Stimulated activated effector memory CD8-positive, alpha-beta T cell treated with anti-CD3 and anti-CD28 coated beads, Interleukin-12 subunit alpha, Interleukin-12 subunit beta, amount 100 ng/mL, for 72 hours (primary cell): ENCODE results near the gene RFX1.
A peak's percentile ranks its signal among the peaks of the same experiment; 100 is the strongest.
"Not testable (repeated sequence)": the region's sequence is repeated elsewhere in the genome, so short reads cannot be mapped to it uniquely, and the experiment has no call there.

Experiments
- ATAC-seq: fragments of 150-1000 bp; cut with Tn5 transposase; 2 replicates; pipeline ENCODE4 v1.10.0; 2021
- DNase-seq, 2 donors: peaks; one replicate each; pipeline ENCODE4 v3.0.0; 2021 to 2022; ENCODE audit warnings: low spot score in 2 of 2
- H3K27ac Mint-ChIP-seq: one replicate; pipeline ENCODE4 v1.8.0; 2022; ENCODE audit warnings: mild to moderate bottlenecking, mixed read lengths
- H3K36me3 Mint-ChIP-seq: one replicate; pipeline ENCODE4 v1.8.0; 2022; ENCODE audit warnings: mild to moderate bottlenecking, mixed read lengths
- H3K4me1 Mint-ChIP-seq: one replicate; pipeline ENCODE4 v1.8.0; 2022; ENCODE audit warnings: mixed read lengths
- H3K4me3 Mint-ChIP-seq: one replicate; pipeline ENCODE4 v1.8.0; 2022; ENCODE audit warnings: mild to moderate bottlenecking, mixed read lengths
- H3K9me3 Mint-ChIP-seq: one replicate; pipeline ENCODE4 v1.8.0; 2022; ENCODE audit warnings: mixed read lengths

The RFX1 gene

DNA sequence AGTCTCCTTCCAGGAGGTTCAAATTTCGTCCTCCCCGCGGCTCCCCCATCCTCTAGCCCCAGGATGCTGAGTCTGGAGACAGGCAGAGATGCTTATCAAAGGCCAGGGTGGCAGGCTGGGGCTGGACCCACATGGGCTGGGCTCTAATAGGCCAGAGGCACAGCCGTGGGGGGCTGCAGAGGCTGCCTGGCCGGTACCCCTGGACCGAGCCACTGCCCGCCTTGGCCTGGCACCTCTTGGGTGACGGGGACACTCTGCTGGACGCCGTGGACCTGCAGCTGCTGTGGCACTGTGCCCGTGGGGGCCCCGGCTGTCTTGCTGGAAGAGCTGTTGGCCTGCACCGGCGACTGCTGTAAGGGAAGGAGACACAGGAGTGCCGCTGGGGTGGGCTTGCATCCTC, 25.8 kb downstream of the RFX1 start:
- H3K4me3 Mint-ChIP-seq = no peak overlapping the region
- ATAC-seq (no peak), DNase-seq (no peak)

DNA sequence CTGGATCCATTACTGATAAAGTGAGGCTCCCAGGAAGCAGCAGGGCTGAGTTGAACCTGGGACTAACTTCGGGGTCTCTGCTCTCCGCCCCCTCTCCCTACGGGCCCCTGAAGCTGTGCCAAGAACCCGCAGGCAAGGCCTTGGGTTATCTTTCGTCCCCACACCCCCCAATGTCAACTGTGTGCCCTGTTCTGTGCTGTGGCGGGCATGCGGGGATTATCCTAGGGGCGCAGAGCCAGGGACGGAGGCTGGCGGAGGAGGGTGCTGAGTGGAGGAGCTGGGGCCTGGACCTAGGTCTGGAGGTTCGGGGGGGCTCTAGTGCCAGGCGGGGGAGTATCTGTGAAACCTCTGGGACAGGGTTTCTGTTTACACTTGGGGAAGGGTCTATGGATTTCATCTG, 26.4 kb downstream of the RFX1 start:
- Mint-ChIP-seq H3K9me3 (no peaks in the 10 kb centered on the region), H3K4me1 (peaks cover 5% of the 10 kb centered on the region), H3K4me3 (peak overlapping the region; percentile 59), H3K36me3 (peaks cover 17% of the 10 kb centered on the region), H3K27ac (peak overlapping the region; percentile 37)
- DNase-seq (no peak), ATAC-seq (no peak)

More for the DNA sequence above, 25.8 kb downstream of the RFX1 start:
- peaks cover 12% of the 10 kb centered on the region for H3K36me3 Mint-ChIP-seq
- H3K4me1 Mint-ChIP-seq = peaks cover 8% of the 10 kb centered on the region
- no peaks in the 10 kb centered on the region for H3K9me3 Mint-ChIP-seq
- no peak overlapping the region for H3K27ac Mint-ChIP-seq

DNA sequence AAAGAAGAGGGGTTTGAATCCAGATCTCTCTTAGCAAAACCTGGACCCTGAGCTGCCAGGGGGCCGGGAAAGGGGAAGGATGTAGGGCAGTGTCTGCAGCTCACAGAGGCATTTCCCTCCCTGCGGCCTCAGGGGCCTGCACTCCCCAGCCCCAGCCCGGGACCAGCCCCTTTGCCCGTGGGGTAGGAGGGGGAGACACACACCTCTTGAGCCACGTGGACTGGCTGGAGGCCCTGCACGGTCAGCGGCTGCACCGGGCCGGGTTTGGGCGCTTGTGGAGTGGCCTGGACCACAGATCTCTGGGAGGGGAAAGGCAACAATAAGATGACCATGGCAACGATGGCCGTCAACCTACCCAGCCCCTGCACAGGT, 26.9 kb downstream of the RFX1 start:
- peaks cover 9% of the 10 kb centered on the region for H3K4me1 Mint-ChIP-seq
- DNase-seq = no peak
- no peaks in the 10 kb centered on the region for H3K9me3 Mint-ChIP-seq
- ATAC-seq = peak; percentile 2
- peaks cover 19% of the 10 kb centered on the region for H3K36me3 Mint-ChIP-seq
- peak overlapping the region; percentile 37 for H3K27ac Mint-ChIP-seq
- peak overlapping the region; percentile 59 for H3K4me3 Mint-ChIP-seq

DNA sequence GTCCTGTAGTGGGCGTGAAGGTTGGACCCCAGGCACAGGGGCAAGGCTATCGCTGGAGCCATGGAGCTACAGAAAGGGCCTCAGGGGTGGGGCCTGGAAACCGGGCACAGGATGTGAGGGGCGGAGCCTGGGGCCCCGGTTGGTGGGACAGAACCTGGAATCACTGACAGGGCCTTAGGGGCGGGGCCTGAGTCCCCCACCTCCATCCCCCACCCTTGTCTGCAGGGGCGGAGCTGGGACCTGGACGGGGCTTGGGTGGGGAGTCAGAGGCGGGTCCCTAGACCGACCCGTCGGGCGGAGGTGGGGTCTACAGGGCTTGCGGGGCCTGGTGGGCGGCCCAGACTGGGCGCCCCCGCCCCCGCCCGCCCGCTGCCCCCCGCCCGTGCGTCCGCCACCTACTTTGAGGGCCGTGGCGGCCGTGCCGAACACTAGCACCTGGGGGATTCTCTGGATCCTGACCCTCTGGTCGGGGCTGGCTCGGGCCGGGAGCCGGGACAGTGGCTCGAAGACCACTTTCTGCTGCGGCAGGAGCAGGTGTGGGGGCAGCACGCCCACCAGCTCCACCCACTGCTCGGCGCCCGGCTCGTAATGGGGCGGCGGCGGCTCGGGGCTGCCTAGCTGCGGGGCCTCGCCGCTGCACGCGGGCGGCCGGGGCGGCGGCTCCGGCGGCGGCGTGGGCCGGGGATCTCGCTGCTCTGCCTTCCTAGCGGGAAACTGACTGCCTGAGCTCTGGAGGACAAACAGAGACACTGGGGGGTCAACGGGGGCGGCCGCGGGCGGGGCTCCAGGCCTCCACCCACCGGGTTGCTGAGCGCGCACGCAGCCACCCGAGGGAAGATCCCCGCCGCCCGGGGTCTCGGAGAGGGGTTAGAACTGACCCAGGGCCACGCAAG, 27.5 kb downstream of the RFX1 start:
- peak; percentile 53 for ATAC-seq
- no peaks in the 10 kb centered on the region for H3K9me3 Mint-ChIP-seq
- no peak for DNase-seq
- H3K36me3 Mint-ChIP-seq = peaks cover 25% of the 10 kb centered on the region
- H3K27ac Mint-ChIP-seq = peak overlapping the region; percentile 74
- peak overlapping the region; percentile 59 for H3K4me3 Mint-ChIP-seq
- H3K4me1 Mint-ChIP-seq = peaks cover 15% of the 10 kb centered on the region

GRCh38 chr19:13977803-13978202, 28.3 kb downstream of the RFX1 start:
- DNase-seq (no peak), ATAC-seq (no peak)
- H3K27ac Mint-ChIP-seq = peak overlapping the region; percentile 74
- H3K9me3 Mint-ChIP-seq = no peaks in the 10 kb centered on the region
- H3K4me3 Mint-ChIP-seq = peak overlapping the region; percentile 59
- peaks cover 15% of the 10 kb centered on the region for H3K4me1 Mint-ChIP-seq
- peaks cover 32% of the 10 kb centered on the region for H3K36me3 Mint-ChIP-seq

DNA sequence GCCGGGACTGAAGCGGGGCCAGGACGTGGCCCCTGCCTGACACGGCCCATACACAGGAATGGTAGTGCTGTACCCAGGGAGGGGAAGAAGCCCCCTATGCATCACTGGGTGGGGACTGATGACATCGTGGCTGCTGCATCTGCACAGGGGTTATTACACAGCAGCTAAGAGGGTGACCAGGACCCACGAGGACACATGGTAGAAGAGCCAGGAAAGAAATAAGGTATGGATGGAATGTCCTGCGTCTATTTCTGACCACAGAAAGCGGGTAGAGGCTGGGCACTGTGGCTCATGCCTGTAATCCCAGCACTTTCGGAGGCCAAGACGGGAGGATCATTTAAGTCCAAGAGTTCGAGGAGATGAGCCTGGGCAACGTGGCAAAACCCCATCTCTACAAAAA, 29.7 kb downstream of the RFX1 start:
- Mint-ChIP-seq H3K4me3 (no peak overlapping the region), H3K9me3 (no peaks in the 10 kb centered on the region), H3K36me3 (peaks cover 42% of the 10 kb centered on the region), H3K4me1 (peaks cover 15% of the 10 kb centered on the region), H3K27ac (peak overlapping the region; percentile 4)
- DNase-seq = no peak
- no peak for ATAC-seq

- no peak for DNase-seq
- Mint-ChIP-seq H3K4me1 (peaks cover 15% of the 10 kb centered on the region), H3K36me3 (peaks cover 48% of the 10 kb centered on the region), H3K4me3 (no peak overlapping the region), H3K27ac (no peak overlapping the region), H3K9me3 (no peaks in the 10 kb centered on the region)
- ATAC-seq = no peak
These were observed 30.2 kb downstream of the RFX1 start for GRCh38 chr19:13975870-13976269.

GRCh38 chr19:13974073-13974472, 32.0 kb downstream of the RFX1 start:
- Mint-ChIP-seq H3K4me3 (no peak overlapping the region), H3K9me3 (no peaks in the 10 kb centered on the region), H3K27ac (peak overlapping the region; percentile 30), H3K4me1 (peaks cover 9% of the 10 kb centered on the region), H3K36me3 (peaks cover 61% of the 10 kb centered on the region)
- ATAC-seq = peak; percentile 42
- DNase-seq = no peak

DNA sequence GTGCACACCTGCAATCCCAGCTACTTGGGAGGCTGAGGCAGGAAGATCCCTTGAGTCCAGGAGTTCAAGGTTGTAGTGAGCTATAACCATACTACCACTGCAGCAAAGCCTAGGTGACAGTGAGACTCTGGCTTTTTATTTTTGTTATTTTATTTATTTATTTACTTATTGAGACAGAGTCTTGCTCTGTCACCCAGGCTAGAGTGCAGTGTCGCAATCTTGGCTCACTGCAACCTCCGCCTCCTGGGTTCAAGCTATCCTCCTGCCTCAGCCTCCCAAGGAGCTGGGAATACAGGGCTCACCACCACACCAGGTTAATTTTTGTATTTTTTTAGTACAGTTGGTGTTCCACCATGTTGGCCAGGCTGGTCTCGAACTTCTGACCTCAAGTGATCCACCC, 32.6 kb downstream of the RFX1 start:
- not testable (repeated sequence) for H3K27ac Mint-ChIP-seq, H3K4me3 Mint-ChIP-seq, DNase-seq, H3K4me1 Mint-ChIP-seq, H3K9me3 Mint-ChIP-seq, ATAC-seq
- peaks cover 66% of the 10 kb centered on the region for H3K36me3 Mint-ChIP-seq

DNA sequence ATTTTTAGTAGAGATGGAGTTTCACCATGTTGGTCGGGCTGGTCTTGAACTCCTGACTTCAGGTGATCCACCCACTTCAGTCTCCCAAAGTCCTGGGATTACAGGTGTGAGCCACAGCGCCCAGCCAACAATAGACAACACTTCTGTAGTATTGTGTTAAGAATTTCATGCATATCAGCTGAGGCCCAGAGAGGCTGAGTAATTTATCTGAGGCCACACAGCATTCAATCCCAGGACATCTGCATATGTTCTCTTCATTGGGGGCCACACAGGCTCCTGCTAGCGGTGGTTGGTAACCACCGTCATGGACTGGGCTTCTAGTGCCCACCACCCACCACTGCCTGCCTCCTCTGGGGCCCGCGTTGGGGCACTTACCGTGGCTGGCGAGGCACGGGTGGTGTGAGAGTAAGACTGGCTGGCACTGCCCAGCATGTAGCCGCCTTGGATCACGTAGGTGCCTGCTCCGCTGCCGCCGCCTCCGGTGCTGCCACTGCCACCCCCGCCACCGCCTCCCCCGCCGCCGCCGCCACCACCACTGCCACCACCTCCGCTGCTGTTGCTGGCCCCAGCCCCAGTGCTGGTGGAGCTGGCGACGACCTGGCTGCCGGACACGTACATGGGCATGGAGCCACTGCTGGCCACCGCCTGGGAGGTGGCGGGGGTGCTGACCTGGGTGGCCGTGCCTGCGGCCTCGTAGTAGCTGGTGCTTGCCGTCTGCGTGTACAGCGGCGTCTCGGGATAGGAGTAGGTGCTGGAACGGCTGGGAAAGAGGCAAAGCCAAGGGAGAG, 33.6 kb downstream of the RFX1 start:
- Mint-ChIP-seq H3K9me3 (no peaks in the 10 kb centered on the region), H3K27ac (no peak overlapping the region), H3K4me1 (peaks cover 9% of the 10 kb centered on the region), H3K4me3 (no peak overlapping the region), H3K36me3 (peaks cover 73% of the 10 kb centered on the region)
- ATAC-seq (no peak), DNase-seq (no peak)

- peaks cover 79% of the 10 kb centered on the region for H3K36me3 Mint-ChIP-seq
- ATAC-seq, H3K4me3 Mint-ChIP-seq, DNase-seq, H3K9me3 Mint-ChIP-seq, H3K4me1 Mint-ChIP-seq, H3K27ac Mint-ChIP-seq: not testable (repeated sequence)
These were observed 34.3 kb downstream of the RFX1 start for GRCh38 chr19:13971868-13972267.

- no peak overlapping the region for H3K4me3 Mint-ChIP-seq
- peaks cover 69% of the 10 kb centered on the region for H3K36me3 Mint-ChIP-seq
- peaks cover 9% of the 10 kb centered on the region for H3K4me1 Mint-ChIP-seq
- no peak for ATAC-seq
- no peak overlapping the region for H3K27ac Mint-ChIP-seq
- H3K9me3 Mint-ChIP-seq = no peaks in the 10 kb centered on the region
- DNase-seq = no peak
These were observed 36.2 kb downstream of the RFX1 start for GRCh38 chr19:13969897-13970296.

- peaks cover 69% of the 10 kb centered on the region for H3K36me3 Mint-ChIP-seq
- no peak overlapping the region for H3K4me3 Mint-ChIP-seq
- no peaks in the 10 kb centered on the region for H3K9me3 Mint-ChIP-seq
- DNase-seq = no peak
- no peak overlapping the region for H3K27ac Mint-ChIP-seq
- no peak for ATAC-seq
- H3K4me1 Mint-ChIP-seq = peaks cover 3% of the 10 kb centered on the region
These were observed 37.1 kb downstream of the RFX1 start for GRCh38 chr19:13968999-13969398.

GRCh38 chr19:13968383-13968935, 37.7 kb downstream of the RFX1 start:
- no peak overlapping the region for H3K27ac Mint-ChIP-seq
- no peak overlapping the region for H3K4me3 Mint-ChIP-seq
- H3K4me1 Mint-ChIP-seq = no peaks in the 10 kb centered on the region
- H3K36me3 Mint-ChIP-seq = peaks cover 64% of the 10 kb centered on the region
- H3K9me3 Mint-ChIP-seq = no peaks in the 10 kb centered on the region
- peak; percentile 20 for ATAC-seq
- DNase-seq = no peak

DNA sequence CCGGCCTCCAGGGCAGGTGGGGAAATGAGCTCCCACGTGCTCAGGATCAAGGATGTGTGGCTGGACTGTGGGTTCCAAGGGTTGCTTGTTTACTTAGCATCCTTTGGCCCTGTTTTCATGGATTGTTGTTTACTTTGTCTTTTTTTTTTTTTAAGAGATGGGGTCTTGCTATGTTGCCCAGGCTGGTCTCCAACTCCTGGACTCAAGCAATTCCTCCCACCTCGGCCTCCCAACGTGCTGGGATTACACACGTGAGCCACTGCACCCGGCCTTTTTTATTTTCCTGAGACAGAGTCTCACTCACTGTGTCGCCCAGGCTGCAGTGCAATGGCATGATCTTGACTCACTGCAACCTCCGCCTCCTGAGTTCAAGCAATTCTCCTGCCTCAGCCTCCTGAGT, 38.9 kb downstream of the RFX1 start:
- not testable (repeated sequence) for H3K27ac Mint-ChIP-seq, ATAC-seq, H3K4me3 Mint-ChIP-seq

More for the DNA sequence above, 38.9 kb downstream of the RFX1 start:
- H3K36me3 Mint-ChIP-seq = peaks cover 55% of the 10 kb centered on the region
- not testable (repeated sequence) for DNase-seq, H3K4me1 Mint-ChIP-seq, H3K9me3 Mint-ChIP-seq
